HG02981 (cell line): ENCODE results near the gene TBX4.

Experiments
- ATAC-seq: cut with Tn5 transposase; IDR thresholded peaks from one replicate; pipeline ENCODE4 v1.9.1; 2021; ENCODE audit warnings: mild to moderate bottlenecking, moderate library complexity; ENCODE audit not compliant: unreplicated experiment

The TBX4 gene

GRCh38 chr17:61452301-61453290 is at the start of gene TBX4:
TSS of gene TBX4 (plus strand) at chr17:61452422. CDS start at chr17:61456491, 4,069 bp downstream.
- ATAC-seq, result no peak

- no peak for ATAC-seq
Observed at GRCh38 chr17:61402978-61403800, 49.0 kb upstream of the TBX4 start.

GRCh38 chr17:61403801-61404662 is 48.2 kb upstream of the TBX4 start:
- ATAC-seq, result no peak

- ATAC-seq, result no peak
Observed at GRCh38 chr17:61404663-61404912, 47.6 kb upstream of the TBX4 start.

- ATAC-seq, result no peak
Observed at GRCh38 chr17:61404913-61405685, 47.1 kb upstream of the TBX4 start.

- ATAC-seq, result no peak
Observed at GRCh38 chr17:61405686-61406536, 46.3 kb upstream of the TBX4 start.

GRCh38 chr17:61406537-61406845 is 45.7 kb upstream of the TBX4 start:
- no peak for ATAC-seq

GRCh38 chr17:61406971-61407911 is 45.0 kb upstream of the TBX4 start:
- ATAC-seq, result no peak

- ATAC-seq, result no peak
Observed at GRCh38 chr17:61408151-61409041, 43.8 kb upstream of the TBX4 start.

- ATAC-seq, result no peak
Observed at GRCh38 chr17:61409301-61410112, 42.7 kb upstream of the TBX4 start.

GRCh38 chr17:61410141-61411010 is 41.8 kb upstream of the TBX4 start:
- no peak for ATAC-seq

- no peak for ATAC-seq
Observed at GRCh38 chr17:61411011-61411260, 41.3 kb upstream of the TBX4 start.

- peak; percentile 1 for ATAC-seq
Observed at GRCh38 chr17:61411261-61412142, 40.7 kb upstream of the TBX4 start.

GRCh38 chr17:61412143-61412859 is 39.9 kb upstream of the TBX4 start:
- peak; percentile 50 for ATAC-seq
